Measurements from ENCODE around the gene SLC1A6.

SLC1A6 gene

DNA sequence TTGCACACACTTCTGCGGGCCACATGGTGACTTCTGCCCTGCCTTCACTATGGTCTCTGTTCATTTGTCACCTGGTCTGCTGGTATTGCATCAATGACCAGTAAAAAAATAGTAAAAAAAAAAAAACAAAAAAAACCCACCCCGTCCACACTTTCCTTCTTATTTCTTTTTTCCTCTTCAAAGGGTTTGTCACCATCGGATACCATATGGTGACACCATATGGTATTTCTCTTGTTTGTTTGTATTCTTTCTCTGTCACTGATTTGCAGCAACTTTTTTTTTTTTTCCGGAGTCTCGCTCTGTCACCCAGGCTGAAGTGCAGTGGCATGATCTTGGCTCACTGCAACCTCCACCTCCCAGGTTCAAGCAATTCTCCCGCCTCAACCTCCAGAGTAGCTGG, 64.5 kb downstream of the SLC1A6 start:
- Histone ChIP-seq H3K9me2 (replicated peaks; ENCODE audit: insufficient read depth, low read length) (no peaks in the 10 kb centered on the region), H4K20me1 (ENCODE audit: insufficient read depth, low read length) (no peaks in the 10 kb centered on the region), H3F3A (ENCODE audit: insufficient read depth, low read length) (no peaks in the 10 kb centered on the region), H3K9ac (ENCODE audit: low read length) (no peak overlapping the region), H3K4me3 (ENCODE audit: low read length) (no peak overlapping the region), H3K36me3 (replicated peaks; ENCODE audit: insufficient read depth, low read length) (no peaks in the 10 kb centered on the region), H2AFZ (ENCODE audit: low read length) (no peak overlapping the region), H3K79me2 (ENCODE audit: low read length) (no peaks in the 10 kb centered on the region), H3K9me3 (replicated peaks; ENCODE audit: insufficient read depth, low read length) (no peaks in the 10 kb centered on the region), H3K27ac (ENCODE audit: low read length) (no peak overlapping the region), H3K27me3 (replicated peaks; ENCODE audit: insufficient read depth, low read length) (peaks cover 85% of the 10 kb centered on the region), H3K4me1 (ENCODE audit: low read length) (no peaks in the 10 kb centered on the region), H3K4me2 (ENCODE audit: low read depth, low read length) (no peak overlapping the region)
- TF ChIP-seq EZH2 (optimal IDR thresholded peaks at IDR 0.05; ENCODE audit: low read depth, low read length), result no peak
- no peak for TF ChIP-seq CTCF (IDR thresholded peaks at IDR 0.05; ENCODE audit: low read length)
- no peak for TF ChIP-seq EZH2phosphoT487 (IDR thresholded peaks at IDR 0.05; ENCODE audit: low read length)
- no peak for DNase-seq

- TF ChIP-seq EZH2 (optimal IDR thresholded peaks at IDR 0.05; ENCODE audit: low read depth, low read length) (no peak), EZH2phosphoT487 (IDR thresholded peaks at IDR 0.05; ENCODE audit: low read length) (no peak), CTCF (IDR thresholded peaks at IDR 0.05; ENCODE audit: low read length) (no peak)
- H3K27ac ChIP-seq (ENCODE audit: low read length), result no peak overlapping the region
- H3K4me3 ChIP-seq (ENCODE audit: low read length), result no peak overlapping the region
- H3K9ac ChIP-seq (ENCODE audit: low read length), result no peak overlapping the region
- H3K36me3 ChIP-seq (replicated peaks; ENCODE audit: insufficient read depth, low read length), result no peaks in the 10 kb centered on the region
- no peaks in the 10 kb centered on the region for H3K9me3 ChIP-seq (replicated peaks; ENCODE audit: insufficient read depth, low read length)
- H3F3A ChIP-seq (ENCODE audit: insufficient read depth, low read length), result no peaks in the 10 kb centered on the region
- H4K20me1 ChIP-seq (ENCODE audit: insufficient read depth, low read length), result no peaks in the 10 kb centered on the region
- no peak overlapping the region for H2AFZ ChIP-seq (ENCODE audit: low read length)
- DNase-seq, result no peak
- H3K4me2 ChIP-seq (ENCODE audit: low read depth, low read length), result no peak overlapping the region
- no peaks in the 10 kb centered on the region for H3K4me1 ChIP-seq (ENCODE audit: low read length)
- peaks cover 90% of the 10 kb centered on the region for H3K27me3 ChIP-seq (replicated peaks; ENCODE audit: insufficient read depth, low read length)
- no peaks in the 10 kb centered on the region for H3K79me2 ChIP-seq (ENCODE audit: low read length)
- no peaks in the 10 kb centered on the region for H3K9me2 ChIP-seq (replicated peaks; ENCODE audit: insufficient read depth, low read length)
Observed at GRCh38 chr19:14906711-14907110, 73.0 kb downstream of the SLC1A6 start.

DNA sequence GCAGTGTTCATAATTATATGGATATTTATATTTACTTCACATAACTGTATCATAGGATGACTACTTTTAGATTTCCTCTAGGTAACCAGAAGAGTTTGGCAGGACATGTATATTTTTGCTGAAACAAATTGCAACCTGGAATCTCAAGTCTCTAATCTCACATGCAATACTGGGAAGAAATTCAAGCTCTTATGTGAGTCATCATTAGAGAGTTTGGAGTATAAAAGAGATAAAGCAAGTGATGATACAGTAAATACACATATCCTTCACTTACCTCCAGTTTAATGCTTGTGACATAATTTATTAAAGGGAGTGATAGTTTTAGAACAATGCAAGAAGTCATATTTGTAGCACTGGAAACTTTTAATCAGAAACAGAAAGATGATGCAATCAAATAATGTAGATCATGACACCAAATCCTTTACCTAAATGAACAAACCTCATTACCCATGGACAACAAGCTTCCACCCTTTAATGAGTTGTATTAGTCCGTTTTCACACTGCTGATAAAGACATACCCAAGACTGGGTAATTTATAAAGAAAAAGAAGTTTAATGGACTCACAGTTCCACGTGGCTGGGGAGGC, 77.9 kb downstream of the SLC1A6 start:
- Histone ChIP-seq H3K27ac (ENCODE audit: low read length) (no peak overlapping the region), H3K79me2 (ENCODE audit: low read length) (no peaks in the 10 kb centered on the region), H3F3A (ENCODE audit: insufficient read depth, low read length) (no peaks in the 10 kb centered on the region), H3K9me3 (replicated peaks; ENCODE audit: insufficient read depth, low read length) (no peaks in the 10 kb centered on the region), H3K4me3 (ENCODE audit: low read length) (no peak overlapping the region), H4K20me1 (ENCODE audit: insufficient read depth, low read length) (no peaks in the 10 kb centered on the region; the same call in 1 of the 2 replicates), H3K4me1 (ENCODE audit: low read length) (no peaks in the 10 kb centered on the region), H3K9me2 (replicated peaks; ENCODE audit: insufficient read depth, low read length) (no peaks in the 10 kb centered on the region), H2AFZ (ENCODE audit: low read length) (no peak overlapping the region), H3K36me3 (replicated peaks; ENCODE audit: insufficient read depth, low read length) (no peaks in the 10 kb centered on the region), H3K27me3 (replicated peaks; ENCODE audit: insufficient read depth, low read length) (peaks cover 90% of the 10 kb centered on the region), H3K4me2 (ENCODE audit: low read depth, low read length) (no peak overlapping the region), H3K9ac (ENCODE audit: low read length) (no peak overlapping the region)
- TF ChIP-seq CTCF (IDR thresholded peaks at IDR 0.05; ENCODE audit: low read length), result no peak
- no peak for TF ChIP-seq EZH2 (optimal IDR thresholded peaks at IDR 0.05; ENCODE audit: low read depth, low read length)
- no peak for DNase-seq

Data from MM.1S (cell line).